Stimulated activated CD8-positive, alpha-beta memory T cell treated with anti-CD3 and anti-CD28 coated beads, Interleukin-7, amount 100 ng/mL, for 1 hour (primary cell): ENCODE data around the gene PTMA.
A peak's percentile ranks its signal among the peaks of the same experiment; 100 is the strongest.
"Not testable (repeated sequence)": the region's sequence is repeated elsewhere in the genome, so short reads cannot be mapped to it uniquely, and the experiment has no call there.

Experiments
- DNase-seq, 2 donors: peaks; one replicate each; pipeline ENCODE4 v3.0.0-alpha.2; 2020; ENCODE audit warnings: low read depth in 2 of 2

Gene PTMA, protein sequence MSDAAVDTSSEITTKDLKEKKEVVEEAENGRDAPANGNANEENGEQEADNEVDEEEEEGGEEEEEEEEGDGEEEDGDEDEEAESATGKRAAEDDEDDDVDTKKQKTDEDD

DNA sequence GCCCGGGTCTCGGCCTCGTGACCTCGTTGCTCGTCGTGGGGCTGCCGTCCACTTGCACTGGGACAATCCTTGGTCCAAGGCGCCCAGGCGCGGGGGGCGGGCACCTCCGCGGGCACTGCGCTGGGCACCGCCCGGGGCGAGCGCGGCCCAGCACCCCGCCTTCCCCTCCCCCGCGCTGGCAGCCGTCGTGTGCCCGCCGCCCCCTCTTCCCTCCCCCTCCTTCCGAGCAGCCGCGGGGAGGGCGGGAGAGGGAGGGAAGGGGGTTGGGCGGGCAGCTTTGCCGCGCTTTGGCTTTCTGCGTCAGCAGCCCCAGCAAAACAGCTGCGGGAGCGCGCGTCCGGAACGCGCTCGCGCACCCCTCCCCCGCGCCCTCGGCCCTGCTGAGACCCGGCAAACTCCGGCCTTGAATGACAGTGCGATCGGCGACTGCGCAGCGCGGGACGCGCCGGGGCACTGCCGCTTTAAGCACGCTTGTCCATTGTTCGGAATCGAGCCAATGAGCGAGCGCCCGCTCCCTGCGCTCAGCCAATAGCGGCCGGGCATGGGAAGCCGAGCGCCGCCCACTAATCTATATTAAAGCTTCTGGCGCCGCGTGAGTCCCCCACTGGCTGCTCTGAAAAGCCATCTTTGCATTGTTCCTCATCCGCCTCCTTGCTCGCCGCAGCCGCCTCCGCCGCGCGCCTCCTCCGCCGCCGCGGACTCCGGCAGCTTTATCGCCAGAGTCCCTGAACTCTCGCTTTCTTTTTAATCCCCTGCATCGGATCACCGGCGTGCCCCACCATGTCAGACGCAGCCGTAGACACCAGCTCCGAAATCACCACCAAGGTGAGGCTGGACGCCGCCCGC, at the start of gene PTMA:
PTMA (plus strand) TSS at position 599 of the 846 bp plus-strand sequence; CDS start at position 781, 182 bp downstream.
- peak; percentile 98 to 99 for DNase-seq

DNA sequence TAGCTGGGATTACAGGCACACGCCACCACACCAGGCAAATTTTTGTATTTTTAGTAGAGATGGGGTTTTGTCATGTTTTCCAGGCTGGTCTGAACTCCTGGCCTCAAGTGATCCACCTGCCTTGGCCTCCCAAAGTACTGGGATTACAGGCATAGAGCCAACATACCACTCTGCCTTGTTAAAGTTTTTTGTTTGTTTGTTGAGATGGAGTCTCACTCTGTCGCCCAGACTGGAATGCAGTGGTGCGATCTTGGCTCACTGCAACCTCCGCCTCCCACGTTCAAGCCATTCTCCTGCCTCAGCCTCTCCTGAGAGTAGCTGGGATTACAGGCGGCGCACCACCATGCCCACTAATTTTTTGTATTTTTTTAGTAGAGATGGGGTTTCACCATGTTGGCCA, 48.3 kb upstream of the PTMA start:
- DNase-seq, result not testable (repeated sequence)

DNA sequence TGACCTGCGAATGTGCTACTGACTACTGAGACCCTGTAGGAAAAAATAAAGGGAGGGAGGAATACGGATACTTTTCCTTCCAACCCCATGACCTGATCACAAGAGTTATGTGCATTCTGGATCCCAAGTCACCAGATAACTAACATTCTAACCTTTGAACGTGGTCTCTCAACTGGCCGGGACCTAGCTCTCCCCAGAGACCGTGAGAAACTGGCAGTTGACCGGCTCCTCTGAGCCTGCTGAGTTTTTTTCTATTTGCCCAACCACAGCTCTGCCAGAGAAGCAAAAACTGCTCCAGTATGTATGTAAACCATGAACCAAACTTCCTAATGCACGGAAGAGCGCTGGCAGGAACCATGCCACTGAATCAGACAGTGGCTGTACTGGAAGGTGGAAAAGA, 47.5 kb upstream of the PTMA start:
- no peak for DNase-seq

DNA sequence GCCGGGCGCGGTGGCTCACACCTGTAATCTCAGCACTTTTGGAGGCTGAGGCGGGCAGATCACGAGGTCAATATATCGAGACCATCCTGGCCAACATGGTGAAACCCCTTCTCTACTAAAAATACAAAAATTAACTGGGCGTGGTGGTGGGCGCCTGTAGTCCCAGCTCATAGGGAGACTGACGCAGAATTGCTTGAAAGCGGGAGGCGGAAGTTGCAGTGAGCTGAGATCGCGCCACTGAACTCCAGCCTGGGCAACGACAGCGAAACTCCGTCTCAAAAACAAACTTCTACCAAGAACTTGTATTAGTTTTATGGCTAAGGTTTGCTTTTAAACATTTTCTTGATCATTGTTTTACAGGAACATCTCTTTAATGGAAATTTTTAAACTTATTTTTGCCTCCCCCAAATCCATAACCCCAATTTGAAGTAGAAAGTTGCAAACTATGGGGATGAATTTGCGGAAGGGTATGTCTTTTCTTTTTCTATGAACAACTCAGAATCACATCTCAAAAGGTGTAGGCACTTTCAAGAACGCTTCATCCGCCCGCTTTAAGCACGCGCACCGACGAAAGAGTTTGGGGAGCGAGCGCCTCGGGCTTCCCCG, 46.8 kb upstream of the PTMA start:
- no peak for DNase-seq

- peak; percentile 92 to 95 for DNase-seq
Observed at GRCh38 chr2:231662028-231662810, 46.1 kb upstream of the PTMA start.

- DNase-seq, result no peak
Observed at GRCh38 chr2:231662811-231663457, 45.4 kb upstream of the PTMA start.

GRCh38 chr2:231663458-231664212, 44.7 kb upstream of the PTMA start:
- no peak for DNase-seq

DNA sequence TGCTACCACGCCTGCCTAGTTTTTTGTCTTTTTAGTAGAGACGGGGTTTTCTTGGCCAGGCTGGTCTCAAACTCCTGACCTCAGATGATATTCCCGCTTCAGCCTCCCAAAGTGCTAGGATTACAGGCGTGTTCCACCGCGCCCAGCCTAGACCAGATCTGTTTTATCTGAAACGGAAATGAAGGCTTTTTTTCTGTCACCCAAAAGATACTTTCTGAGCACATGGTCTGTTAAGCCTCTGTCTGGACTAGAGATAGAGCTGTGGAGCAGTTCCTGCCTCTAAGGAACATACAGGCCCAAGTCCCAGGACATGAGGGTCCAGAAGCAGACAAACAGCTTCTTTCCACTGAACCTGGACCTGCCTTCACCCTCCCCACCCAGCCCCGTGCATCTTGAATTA, 43.6 kb upstream of the PTMA start:
- no peak for DNase-seq

DNA sequence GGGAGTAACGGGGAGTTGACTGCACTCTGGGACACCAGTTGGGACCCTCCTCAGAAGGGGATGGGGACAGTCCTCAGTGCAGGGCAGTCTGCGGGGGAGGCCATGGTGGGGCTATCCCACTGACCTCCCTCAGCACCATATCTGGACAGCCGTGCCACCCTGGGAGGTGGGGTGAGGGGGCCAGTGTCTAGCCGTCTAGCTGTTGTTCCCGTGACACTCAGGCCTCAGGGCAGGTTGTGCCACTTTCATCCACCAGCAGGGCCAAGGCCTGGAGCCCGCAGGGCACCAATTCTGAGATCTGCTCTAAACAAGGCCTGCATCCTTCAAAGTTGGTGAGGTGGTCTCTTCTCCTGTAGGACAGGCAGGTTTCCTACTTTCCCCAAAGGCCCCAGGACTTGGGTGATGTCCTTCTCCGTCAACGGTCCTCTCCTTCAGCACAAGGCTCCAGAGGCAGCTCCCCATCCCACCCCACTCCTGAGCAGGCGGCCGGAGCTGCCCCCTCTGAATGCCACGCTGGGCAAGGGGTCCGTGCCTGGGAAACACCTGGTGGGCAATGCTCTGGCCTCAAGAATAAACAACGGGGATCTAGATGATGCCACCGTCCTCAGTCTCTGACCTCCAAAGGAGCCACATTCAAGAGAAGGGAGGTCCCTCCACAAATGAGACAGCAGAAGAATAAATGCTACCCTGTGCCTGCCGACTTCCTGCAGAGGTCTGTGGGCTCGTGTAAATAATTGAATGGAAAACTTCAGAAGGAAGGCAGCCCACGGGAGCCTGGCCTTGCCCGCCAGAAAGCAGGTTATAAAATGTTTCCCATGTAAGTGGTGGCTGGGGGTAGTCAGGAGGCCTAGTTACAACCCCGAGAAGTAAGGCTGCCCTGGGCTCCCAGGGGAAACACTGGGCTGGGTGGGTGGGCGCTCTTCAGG, 42.8 kb upstream of the PTMA start:
- no peak for DNase-seq

GRCh38 chr2:231666171-231667095, 41.9 kb upstream of the PTMA start:
- DNase-seq, result no peak

DNA sequence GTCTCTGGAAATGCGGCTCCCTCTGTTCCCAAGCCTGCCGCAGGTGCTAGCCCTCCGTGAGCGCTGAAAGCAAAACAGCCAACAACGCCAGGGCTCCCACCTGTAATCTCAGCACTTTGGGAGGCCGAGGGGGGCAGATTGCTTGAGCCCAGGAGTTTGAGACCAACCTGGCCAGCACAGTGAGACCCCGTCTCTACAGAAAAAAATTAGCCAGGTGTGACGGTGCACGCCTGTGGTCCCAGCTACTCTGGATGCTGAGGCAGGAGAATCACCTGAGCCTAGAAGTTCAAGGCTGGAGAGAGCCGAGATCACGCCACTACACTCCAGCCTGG, 41.3 kb upstream of the PTMA start:
- no peak for DNase-seq

DNA sequence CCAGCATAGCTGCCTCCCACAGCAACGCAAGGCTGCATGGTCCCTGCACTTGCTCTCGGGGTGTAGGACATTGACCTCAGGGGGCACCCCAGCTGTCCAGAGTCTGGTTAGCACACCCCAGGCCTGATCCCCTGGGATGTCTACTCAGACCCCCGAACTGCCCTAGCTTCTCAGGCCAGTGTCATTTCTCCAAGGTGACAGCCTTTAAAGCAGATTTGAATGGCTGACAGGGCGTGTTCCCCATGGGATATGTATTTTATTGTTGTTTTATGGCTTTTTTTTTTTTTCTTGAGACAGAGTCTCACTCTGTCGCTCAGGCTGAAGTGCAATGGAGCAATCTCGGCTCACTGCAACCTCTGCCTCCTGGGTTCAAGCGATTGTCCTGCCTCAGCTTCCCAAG, 40.8 kb upstream of the PTMA start:
- DNase-seq, result no peak

GRCh38 chr2:231668981-231669380, 39.3 kb upstream of the PTMA start:
- DNase-seq, result no peak

DNA sequence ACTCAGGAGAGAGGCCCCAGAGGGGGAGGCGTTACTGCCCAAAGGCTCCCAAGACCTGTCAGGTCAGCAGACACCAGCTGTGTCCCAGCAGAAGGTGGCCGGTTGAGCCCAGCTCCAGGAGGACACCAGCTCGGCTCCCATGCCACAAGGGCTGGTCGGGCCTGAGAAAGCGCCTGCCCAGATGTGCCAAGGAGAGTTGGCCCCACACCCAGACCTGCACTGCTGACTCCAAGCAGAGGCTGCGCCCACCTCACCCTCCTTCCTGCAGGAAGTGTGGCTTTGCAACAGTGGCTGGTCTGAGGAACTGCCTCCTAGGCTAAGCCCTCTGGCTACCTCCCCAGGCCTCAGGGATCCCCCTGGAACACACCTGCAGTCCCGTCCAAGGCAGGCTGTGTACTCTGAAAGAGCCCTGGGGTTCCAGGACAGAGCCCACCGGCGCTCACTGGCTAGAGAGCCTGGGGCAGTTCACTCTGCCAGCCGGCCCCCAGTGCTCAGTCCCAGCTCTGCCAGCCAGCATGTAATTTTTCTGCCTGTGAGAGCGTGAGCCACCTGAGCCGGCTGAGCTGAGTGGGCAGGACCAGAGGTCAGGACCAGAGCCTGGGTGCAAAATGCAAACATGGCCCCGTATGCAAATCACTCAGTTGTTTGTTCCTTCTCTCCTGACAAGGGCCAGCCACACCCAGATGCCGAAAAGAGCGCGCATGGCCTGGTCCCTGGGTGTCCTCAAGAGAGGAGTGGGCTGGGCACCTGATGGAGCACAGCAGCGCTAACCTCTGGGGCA, 36.9 kb upstream of the PTMA start:
- DNase-seq, result no peak

GRCh38 chr2:231672617-231673347, 35.5 kb upstream of the PTMA start:
- no peak for DNase-seq

GRCh38 chr2:231673348-231673770, 35.0 kb upstream of the PTMA start:
- no peak for DNase-seq

DNA sequence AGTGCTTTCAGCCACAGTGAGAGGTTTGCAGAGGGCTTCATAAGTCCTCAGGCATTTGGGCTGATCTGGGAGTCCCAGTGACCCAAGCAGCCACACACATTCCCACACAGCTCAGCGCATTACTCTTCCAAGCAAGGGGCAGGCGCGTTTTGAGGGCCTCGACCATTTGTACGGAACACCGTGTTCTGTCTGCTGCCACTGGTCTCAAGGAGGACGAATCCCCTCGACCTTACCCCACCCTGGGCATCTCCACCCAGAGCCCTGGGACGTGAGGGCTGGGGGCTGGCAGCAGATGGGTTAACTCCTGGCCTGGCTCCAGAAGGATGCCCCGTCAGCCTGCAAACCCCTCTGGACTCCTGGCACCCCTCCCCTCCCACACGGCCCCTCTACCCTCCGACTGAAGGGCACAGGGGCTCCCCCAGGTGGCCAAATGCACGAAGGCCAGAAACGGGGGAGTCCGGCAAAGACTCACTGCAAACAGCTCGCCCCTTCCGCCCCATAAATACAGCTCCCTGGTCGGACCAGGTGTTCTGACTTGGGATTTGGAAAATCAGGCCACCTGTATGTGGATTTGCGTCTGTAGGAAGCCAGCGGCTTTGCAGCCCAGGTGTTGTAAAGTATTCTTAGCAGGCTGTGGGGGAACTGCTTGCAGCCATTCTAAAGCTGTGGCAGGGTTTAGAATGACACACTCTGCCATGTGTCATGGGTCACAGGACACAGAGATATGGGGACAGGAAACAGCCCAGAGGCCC, 33.6 kb upstream of the PTMA start:
- peak in 1 of 2 donors; percentile 31 for DNase-seq
